Measurements from ENCODE around the gene AFF2. TPM values are rescaled to one million over a fixed set of nuclear protein-coding genes. Genes with fewer than 3 reads are reported as not detected.

Gene AFF2
- total and polyA plus RNA-seq, 4 donors, result 1.2 to 13.0 (median 3.9) TPM

DNA sequence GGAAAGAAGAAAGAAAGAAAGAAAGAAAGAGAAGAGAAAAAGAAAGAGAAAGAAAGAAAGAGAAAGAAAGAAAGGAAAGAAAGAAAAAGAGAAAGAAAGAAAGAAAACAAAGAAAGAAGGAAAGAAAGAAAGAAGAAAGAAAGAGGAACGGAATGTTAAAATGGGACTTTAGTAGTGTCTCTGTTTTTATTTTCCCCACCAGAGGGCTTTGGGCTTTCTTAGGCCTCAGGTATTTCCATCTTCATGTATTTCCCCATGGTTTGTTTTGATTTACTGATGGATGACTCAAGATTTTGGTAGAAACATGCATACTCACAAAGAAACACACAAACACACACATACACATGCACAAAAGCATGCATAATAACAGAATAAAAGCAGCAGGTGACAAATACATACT lies 181.2 kb downstream of the AFF2 start:
- no peaks in the 10 kb centered on the region for H3K9me3 ChIP-seq (ENCODE audit: control insufficient read depth in 4 of 4, insufficient read depth in 3 of 4, low read length in 3 of 4)
- H3K4me3 ChIP-seq, result no peak overlapping the region
- ATAC-seq (ENCODE audit: insufficient read depth, low FRiP score) (no peak), DNase-seq (no peak)
- no peak overlapping the region for H3K27ac ChIP-seq (ENCODE audit: low read depth in 1 of 2, low read length in 1 of 2)
- 84 to 92% methylated on average over 1 of the region's 1 CpG for WGBS, 2 donors
- no peak for TF ChIP-seq CTCF (IDR thresholded peaks at IDR 0.05; ENCODE audit: control extremely low read depth, extremely low read depth)
- H3K9ac ChIP-seq (ENCODE audit: insufficient read depth in 1 of 2, low read length in 2 of 2), result no peak overlapping the region
- H3K4me1 ChIP-seq (ENCODE audit: control insufficient read depth in 5 of 5, insufficient read depth in 5 of 5, low read length in 5 of 5), result no peaks in the 10 kb centered on the region
- H3K36me3 ChIP-seq (ENCODE audit: control insufficient read depth in 4 of 4, insufficient read depth in 4 of 4, low read length in 4 of 4), result no peaks in the 10 kb centered on the region
- H3K27me3 ChIP-seq (ENCODE audit: control insufficient read depth in 3 of 3, insufficient read depth in 3 of 3, low read length in 2 of 3), result no peaks in the 10 kb centered on the region

GRCh38 chrX:148682206-148682605 lies 181.8 kb downstream of the AFF2 start:
- no peak overlapping the region for H3K9ac ChIP-seq (ENCODE audit: insufficient read depth in 1 of 2, low read length in 2 of 2)
- ATAC-seq (ENCODE audit: insufficient read depth, low FRiP score), result no peak

GRCh38 chrX:148691456-148691855 lies 191.0 kb downstream of the AFF2 start:
- H3K9ac ChIP-seq (ENCODE audit: insufficient read depth in 1 of 2, low read length in 2 of 2), result no peak overlapping the region
- no peaks in the 10 kb centered on the region for H3K9me3 ChIP-seq (ENCODE audit: control insufficient read depth in 4 of 4, insufficient read depth in 3 of 4, low read length in 3 of 4)
- ATAC-seq (ENCODE audit: insufficient read depth, low FRiP score) (no peak), DNase-seq (no peak)
- no peak overlapping the region for H3K27ac ChIP-seq (ENCODE audit: low read depth in 1 of 2, low read length in 1 of 2)
- H3K36me3 ChIP-seq (ENCODE audit: control insufficient read depth in 4 of 4, insufficient read depth in 4 of 4, low read length in 4 of 4), result no peaks in the 10 kb centered on the region
- H3K27me3 ChIP-seq (ENCODE audit: control insufficient read depth in 3 of 3, insufficient read depth in 3 of 3, low read length in 2 of 3), result peaks cover 0 to 3% (median 0%) of the 10 kb centered on the region in 3 donors
- H3K4me3 ChIP-seq, result no peak overlapping the region
- 63 to 81% methylated on average over 2 of the region's 2 CpGs for WGBS, 2 donors
- H3K4me1 ChIP-seq (ENCODE audit: control insufficient read depth in 5 of 5, insufficient read depth in 5 of 5, low read length in 5 of 5), result no peaks in the 10 kb centered on the region
- TF ChIP-seq CTCF (IDR thresholded peaks at IDR 0.05; ENCODE audit: control extremely low read depth, extremely low read depth), result no peak

More at GRCh38 chrX:148682206-148682605, 181.8 kb downstream of the AFF2 start:
- no peaks in the 10 kb centered on the region for H3K36me3 ChIP-seq (ENCODE audit: control insufficient read depth in 4 of 4, insufficient read depth in 4 of 4, low read length in 4 of 4)
- 85 to 94% methylated on average over 4 of the region's 4 CpGs for WGBS, 2 donors
- H3K27me3 ChIP-seq (ENCODE audit: control insufficient read depth in 3 of 3, insufficient read depth in 3 of 3, low read length in 2 of 3), result no peaks in the 10 kb centered on the region
- H3K9me3 ChIP-seq (ENCODE audit: control insufficient read depth in 4 of 4, insufficient read depth in 3 of 4, low read length in 3 of 4), result no peaks in the 10 kb centered on the region
- no peaks in the 10 kb centered on the region for H3K4me1 ChIP-seq (ENCODE audit: control insufficient read depth in 5 of 5, insufficient read depth in 5 of 5, low read length in 5 of 5)
- DNase-seq, result no peak
- no peak for TF ChIP-seq CTCF (IDR thresholded peaks at IDR 0.05; ENCODE audit: control extremely low read depth, extremely low read depth)
- H3K4me3 ChIP-seq, result no peak overlapping the region
- H3K27ac ChIP-seq (ENCODE audit: low read depth in 1 of 2, low read length in 1 of 2), result no peak overlapping the region

GRCh38 chrX:148695255-148695654 lies 194.8 kb downstream of the AFF2 start:
- ATAC-seq (ENCODE audit: insufficient read depth, low FRiP score), result no peak
- H3K36me3 ChIP-seq (ENCODE audit: control insufficient read depth in 4 of 4, insufficient read depth in 4 of 4, low read length in 4 of 4), result no peaks in the 10 kb centered on the region
- H3K9me3 ChIP-seq (ENCODE audit: control insufficient read depth in 4 of 4, insufficient read depth in 3 of 4, low read length in 3 of 4), result no peaks in the 10 kb centered on the region
- no peak for TF ChIP-seq CTCF (IDR thresholded peaks at IDR 0.05; ENCODE audit: control extremely low read depth, extremely low read depth)
- H3K27me3 ChIP-seq (ENCODE audit: control insufficient read depth in 3 of 3, insufficient read depth in 3 of 3, low read length in 2 of 3), result peaks cover 0 to 3% (median 0%) of the 10 kb centered on the region in 3 donors
- H3K4me3 ChIP-seq, result no peak overlapping the region
- WGBS, 2 donors, result 80 to 95% methylated on average over 3 of the region's 3 CpGs
- no peak for DNase-seq
- H3K27ac ChIP-seq (ENCODE audit: low read depth in 1 of 2, low read length in 1 of 2), result no peak overlapping the region
- no peaks in the 10 kb centered on the region for H3K4me1 ChIP-seq (ENCODE audit: control insufficient read depth in 5 of 5, insufficient read depth in 5 of 5, low read length in 5 of 5)
- H3K9ac ChIP-seq (ENCODE audit: insufficient read depth in 1 of 2, low read length in 2 of 2), result no peak overlapping the region
